ENCODE measurements around the gene TMCC3. TPM values are rescaled to one million over a fixed set of nuclear protein-coding genes. Genes with fewer than 3 reads are reported as not detected.

TMCC3 gene
- total RNA-seq, 1 experiment from 2014 or later, result 2.2 TPM

DNA sequence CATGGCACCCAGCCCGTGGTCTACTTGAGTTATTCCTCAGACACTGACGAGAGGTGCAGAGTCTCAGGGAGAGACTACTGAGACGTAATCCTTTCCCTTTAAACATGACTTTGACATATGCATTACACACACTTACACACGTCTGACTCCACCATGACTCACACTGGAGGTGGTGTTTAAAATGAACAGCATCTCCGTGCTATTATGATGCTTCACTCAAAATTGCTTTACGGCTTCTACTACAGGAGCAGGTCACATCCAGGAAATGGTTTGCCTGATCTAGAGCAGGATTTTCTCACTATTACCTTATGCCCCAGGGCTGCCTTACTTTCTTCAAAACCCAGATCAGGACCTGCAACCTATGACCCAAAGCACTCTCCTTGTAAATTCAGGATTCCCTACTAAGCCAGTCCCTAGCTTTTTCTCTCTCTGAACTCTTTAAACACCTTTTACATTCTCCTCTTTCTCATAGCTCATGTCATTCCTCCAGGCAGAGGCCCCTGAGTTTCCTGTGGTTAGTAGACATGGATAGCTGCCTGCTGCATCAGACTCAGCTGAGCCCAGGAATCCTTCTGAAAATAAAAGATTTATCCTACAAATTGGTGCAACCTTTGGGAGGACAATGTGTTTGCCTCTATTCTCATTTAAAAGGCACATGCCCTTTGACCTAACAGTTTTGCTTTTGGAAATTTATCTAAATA, 31.2 kb downstream of the TMCC3 start:
- Mint-ChIP-seq H3K36me3 (no peaks in the 10 kb centered on the region), H3K4me3 (no peak overlapping the region), H3K4me1 (peaks cover 3% of the 10 kb centered on the region; the same call in 1 of the 2 replicates), H3K27ac (no peak overlapping the region), H3K9me3 (peaks cover 3% of the 10 kb centered on the region), H3K27me3 (ENCODE audit: low read depth) (peaks cover 3% of the 10 kb centered on the region; the same call in 1 of the 2 replicates)
- TF ChIP-seq ZNF416 (CRISPR knock-in tag; IDR thresholded peaks at IDR 0.05), result no peak
- TF ChIP-seq ZSCAN18 (CRISPR knock-in tag; IDR thresholded peaks at IDR 0.05), result no peak
- no peak for TF ChIP-seq HMGXB4 (CRISPR knock-in tag; IDR thresholded peaks at IDR 0.05)
- no peak for TF ChIP-seq E2F4 (CRISPR knock-in tag; IDR thresholded peaks at IDR 0.05; ENCODE audit: borderline replicate concordance, low read depth)
- no peak for TF ChIP-seq E2F1 (CRISPR knock-in tag; IDR thresholded peaks at IDR 0.05)
- no peak for TF ChIP-seq MXD4 (CRISPR knock-in tag; IDR thresholded peaks at IDR 0.05; ENCODE audit: borderline replicate concordance)
- TF ChIP-seq RELA (CRISPR knock-in tag; IDR thresholded peaks at IDR 0.05; ENCODE audit: borderline replicate concordance), result no peak
- TF ChIP-seq ATF6 (CRISPR knock-in tag; IDR thresholded peaks at IDR 0.05), result no peak
- no peak for TF ChIP-seq FOXJ3 (CRISPR knock-in tag; IDR thresholded peaks at IDR 0.05; ENCODE audit: borderline replicate concordance)
- TF ChIP-seq KAT7 (CRISPR knock-in tag; IDR thresholded peaks at IDR 0.05; ENCODE audit: borderline replicate concordance), result no peak
- TF ChIP-seq SP1 (CRISPR knock-in tag; conservative IDR thresholded peaks at IDR 0.05), result no peak
- ATAC-seq (no peak), DNase-seq (ENCODE audit: low spot score) (no peak)
- ChIA-PET CTCF (no interaction called here), POLR2A (no interaction called here)

DNA sequence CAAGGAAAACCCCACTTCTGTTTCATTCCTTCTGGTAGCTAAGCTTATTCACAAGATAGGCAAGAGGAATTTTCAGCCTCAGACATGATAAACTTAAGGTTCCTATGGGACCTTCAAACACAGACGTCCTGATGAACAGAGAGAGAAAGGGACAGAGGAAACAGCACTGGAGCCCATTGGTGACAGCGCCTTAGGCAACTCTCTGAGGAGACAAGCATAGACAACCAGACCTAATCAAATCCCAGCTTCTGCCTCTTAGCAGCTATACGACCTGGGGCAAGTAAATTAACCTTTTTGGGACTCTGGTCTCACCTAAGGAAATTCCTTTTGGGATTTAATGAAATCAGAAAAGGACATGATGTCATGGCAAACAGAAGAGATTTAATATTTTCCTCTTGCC, 33.3 kb downstream of the TMCC3 start:
- Mint-ChIP-seq H3K36me3 (no peaks in the 10 kb centered on the region), H3K27me3 (ENCODE audit: low read depth) (peaks cover 3% of the 10 kb centered on the region; the same call in 1 of the 2 replicates), H3K4me3 (no peak overlapping the region), H3K4me1 (peaks cover 3% of the 10 kb centered on the region; the same call in 1 of the 2 replicates), H3K9me3 (no peaks in the 10 kb centered on the region), H3K27ac (no peak overlapping the region)
- ChIA-PET CTCF (interaction anchor here (0.9 kb wide), 1 partner anchor 93 kb away, joined by 3 read pairs; no protein-coding TSS in a partner anchor), POLR2A (no interaction called here)
- no peak for ATAC-seq
- no peak for DNase-seq (ENCODE audit: low spot score)
- no peak for TF ChIP-seq ZNF317 (CRISPR knock-in tag; IDR thresholded peaks at IDR 0.05; ENCODE audit: borderline replicate concordance, low read depth)
- TF ChIP-seq, protein P1, sequence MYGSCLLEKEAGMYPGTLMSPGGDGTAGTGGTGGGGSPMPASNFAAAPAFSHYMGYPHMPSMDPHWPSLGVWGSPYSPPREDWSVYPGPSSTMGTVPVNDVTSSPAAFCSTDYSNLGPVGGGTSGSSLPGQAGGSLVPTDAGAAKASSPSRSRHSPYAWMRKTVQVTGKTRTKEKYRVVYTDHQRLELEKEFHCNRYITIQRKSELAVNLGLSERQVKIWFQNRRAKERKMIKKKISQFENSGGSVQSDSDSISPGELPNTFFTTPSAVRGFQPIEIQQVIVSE (CRISPR knock-in tag; IDR thresholded peaks at IDR 0.05; ENCODE audit: borderline replicate concordance), result no peak
- no peak for TF ChIP-seq ZNF263 (CRISPR knock-in tag; IDR thresholded peaks at IDR 0.05; ENCODE audit: low read depth)
- TF ChIP-seq PREB (CRISPR knock-in tag; IDR thresholded peaks at IDR 0.05; ENCODE audit: borderline replicate concordance), result no peak
- no peak for TF ChIP-seq NFYB (CRISPR knock-in tag; conservative IDR thresholded peaks at IDR 0.05; ENCODE audit: low read depth)
- TF ChIP-seq GRHL2 (CRISPR knock-in tag; IDR thresholded peaks at IDR 0.05; ENCODE audit: insufficient replicate concordance, severe bottlenecking), result no peak
- TF ChIP-seq JUN (CRISPR knock-in tag; IDR thresholded peaks at IDR 0.05), result no peak
- TF ChIP-seq, protein P2, sequence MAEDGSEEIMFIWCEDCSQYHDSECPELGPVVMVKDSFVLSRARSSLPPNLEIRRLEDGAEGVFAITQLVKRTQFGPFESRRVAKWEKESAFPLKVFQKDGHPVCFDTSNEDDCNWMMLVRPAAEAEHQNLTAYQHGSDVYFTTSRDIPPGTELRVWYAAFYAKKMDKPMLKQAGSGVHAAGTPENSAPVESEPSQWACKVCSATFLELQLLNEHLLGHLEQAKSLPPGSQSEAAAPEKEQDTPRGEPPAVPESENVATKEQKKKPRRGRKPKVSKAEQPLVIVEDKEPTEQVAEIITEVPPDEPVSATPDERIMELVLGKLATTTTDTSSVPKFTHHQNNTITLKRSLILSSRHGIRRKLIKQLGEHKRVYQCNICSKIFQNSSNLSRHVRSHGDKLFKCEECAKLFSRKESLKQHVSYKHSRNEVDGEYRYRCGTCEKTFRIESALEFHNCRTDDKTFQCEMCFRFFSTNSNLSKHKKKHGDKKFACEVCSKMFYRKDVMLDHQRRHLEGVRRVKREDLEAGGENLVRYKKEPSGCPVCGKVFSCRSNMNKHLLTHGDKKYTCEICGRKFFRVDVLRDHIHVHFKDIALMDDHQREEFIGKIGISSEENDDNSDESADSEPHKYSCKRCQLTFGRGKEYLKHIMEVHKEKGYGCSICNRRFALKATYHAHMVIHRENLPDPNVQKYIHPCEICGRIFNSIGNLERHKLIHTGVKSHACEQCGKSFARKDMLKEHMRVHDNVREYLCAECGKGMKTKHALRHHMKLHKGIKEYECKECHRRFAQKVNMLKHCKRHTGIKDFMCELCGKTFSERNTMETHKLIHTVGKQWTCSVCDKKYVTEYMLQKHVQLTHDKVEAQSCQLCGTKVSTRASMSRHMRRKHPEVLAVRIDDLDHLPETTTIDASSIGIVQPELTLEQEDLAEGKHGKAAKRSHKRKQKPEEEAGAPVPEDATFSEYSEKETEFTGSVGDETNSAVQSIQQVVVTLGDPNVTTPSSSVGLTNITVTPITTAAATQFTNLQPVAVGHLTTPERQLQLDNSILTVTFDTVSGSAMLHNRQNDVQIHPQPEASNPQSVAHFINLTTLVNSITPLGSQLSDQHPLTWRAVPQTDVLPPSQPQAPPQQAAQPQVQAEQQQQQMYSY (CRISPR knock-in tag; IDR thresholded peaks at IDR 0.05), result no peak
